GM21717 (cell line): ENCODE results near the gene YEATS2.
"Not testable (repeated sequence)": the region's sequence is repeated elsewhere in the genome, so short reads cannot be mapped to it uniquely, and the experiment has no call there.

Experiments
- ATAC-seq: cut with Tn5 transposase; IDR thresholded peaks from one replicate; pipeline ENCODE4 v1.9.1; 2021; ENCODE audit warnings: mild to moderate bottlenecking, moderate library complexity; ENCODE audit not compliant: unreplicated experiment

The YEATS2 gene

GRCh38 chr3:183774631-183775030, 77.0 kb downstream of the YEATS2 start:
- no peak for ATAC-seq

- ATAC-seq = no peak
These were observed 78.2 kb downstream of the YEATS2 start for GRCh38 chr3:183775781-183776180.

GRCh38 chr3:183776451-183776850, 78.9 kb downstream of the YEATS2 start:
- not testable (repeated sequence) for ATAC-seq

- no peak for ATAC-seq
These were observed 79.5 kb downstream of the YEATS2 start for GRCh38 chr3:183777016-183777618.

- no peak for ATAC-seq
These were observed 82.4 kb downstream of the YEATS2 start for GRCh38 chr3:183779896-183780465.

- ATAC-seq = no peak
These were observed 83.6 kb downstream of the YEATS2 start for GRCh38 chr3:183781246-183781645.

GRCh38 chr3:183782576-183783276, 85.1 kb downstream of the YEATS2 start:
- ATAC-seq = no peak

GRCh38 chr3:183784503-183784902, 86.9 kb downstream of the YEATS2 start:
- not testable (repeated sequence) for ATAC-seq

GRCh38 chr3:183789826-183790225, 92.2 kb downstream of the YEATS2 start:
- no peak for ATAC-seq

GRCh38 chr3:183790700-183791099, 93.1 kb downstream of the YEATS2 start:
- no peak for ATAC-seq

GRCh38 chr3:183792976-183793375, 95.4 kb downstream of the YEATS2 start:
- ATAC-seq = no peak

GRCh38 chr3:183794452-183794851, 96.9 kb downstream of the YEATS2 start:
- ATAC-seq = no peak

GRCh38 chr3:183796372-183796771, 98.8 kb downstream of the YEATS2 start:
- ATAC-seq = no peak

- ATAC-seq = no peak
These were observed 100.4 kb downstream of the YEATS2 start for GRCh38 chr3:183797996-183798395.

- no peak for ATAC-seq
These were observed 101.9 kb downstream of the YEATS2 start for GRCh38 chr3:183799461-183799860.

- no peak for ATAC-seq
These were observed 102.8 kb downstream of the YEATS2 start for GRCh38 chr3:183800243-183800863.

- ATAC-seq = no peak
These were observed 104.0 kb downstream of the YEATS2 start for GRCh38 chr3:183801601-183802000.

GRCh38 chr3:183802989-183803388, 105.4 kb downstream of the YEATS2 start:
- ATAC-seq = no peak

GRCh38 chr3:183807209-183807728, 109.7 kb downstream of the YEATS2 start:
- ATAC-seq = no peak

- ATAC-seq = no peak
These were observed 110.3 kb downstream of the YEATS2 start for GRCh38 chr3:183807881-183808280.

- ATAC-seq = no peak
These were observed 110.8 kb downstream of the YEATS2 start for GRCh38 chr3:183808355-183808754.

- ATAC-seq = no peak
These were observed 111.7 kb downstream of the YEATS2 start for GRCh38 chr3:183809270-183809669.
